ENCODE data around the gene PIK3IP1. TPM values are rescaled to one million over a fixed set of nuclear protein-coding genes. Genes with fewer than 3 reads are reported as not detected.

PIK3IP1 gene
- total and polyA plus RNA-seq, 4 donors, result 3.1 to 7.8 (median 6.0) TPM

GRCh38 chr22:31278151-31278621 is 14.1 kb downstream of the PIK3IP1 start:
- WGBS, result 84% methylated on average over 9 of the region's 9 CpGs
- Histone ChIP-seq H3K9me3 (ENCODE audit: control insufficient read depth in 4 of 4, low read length in 3 of 4) (no peaks in the 10 kb centered on the region), H3K9ac (ENCODE audit: low read depth in 1 of 2, low read length in 2 of 2) (no peak overlapping the region), H3K4me3 (ENCODE audit: low read depth in 1 of 3, low read length in 3 of 3) (no peak overlapping the region), H3K27me3 (ENCODE audit: control insufficient read depth in 4 of 4, insufficient read depth in 4 of 4, low read length in 3 of 4) (no peaks in the 10 kb centered on the region), H3K36me3 (ENCODE audit: control insufficient read depth in 4 of 4, insufficient read depth in 3 of 4, low read depth in 1 of 4, low read length in 3 of 4) (peaks cover 7 to 16% (median 12%) of the 10 kb centered on the region in 4 donors), H3K27ac (ENCODE audit: low read depth in 1 of 2, low read length in 2 of 2) (peak overlapping the region; percentile 49 to 57), H3K4me1 (ENCODE audit: control insufficient read depth in 4 of 4, insufficient read depth in 4 of 4, low read length in 3 of 4) (peaks cover 0 to 13% (median 6%) of the 10 kb centered on the region in 4 donors)
- no peak for DNase-seq (ENCODE audit: low spot score)
- TF ChIP-seq RXRA (IDR thresholded peaks at IDR 0.05) (no peak), RAD21 (IDR thresholded peaks at IDR 0.05) (no peak), EGR1 (IDR thresholded peaks at IDR 0.05; ENCODE audit: low read depth in 2 of 2) (no peak), YY1 (IDR thresholded peaks at IDR 0.05) (no peak), SP1 (IDR thresholded peaks at IDR 0.05) (no peak), JUND (IDR thresholded peaks at IDR 0.05) (no peak), GABPA (IDR thresholded peaks at IDR 0.05 in 1 of 2, conservative IDR thresholded peaks at IDR 0.05 in 1 of 2) (no peak), FOXA1 (IDR thresholded peaks at IDR 0.05) (no peak), HNF4A (conservative IDR thresholded peaks at IDR 0.05) (no peak), FOXA2 (IDR thresholded peaks at IDR 0.05) (no peak), NR2F2 (IDR thresholded peaks at IDR 0.05) (no peak), REST (IDR thresholded peaks at IDR 0.05) (no peak), HNF4G (IDR thresholded peaks at IDR 0.05) (no peak), TAF1 (conservative IDR thresholded peaks at IDR 0.05) (no peak)
- TF ChIP-seq, protein P1, sequence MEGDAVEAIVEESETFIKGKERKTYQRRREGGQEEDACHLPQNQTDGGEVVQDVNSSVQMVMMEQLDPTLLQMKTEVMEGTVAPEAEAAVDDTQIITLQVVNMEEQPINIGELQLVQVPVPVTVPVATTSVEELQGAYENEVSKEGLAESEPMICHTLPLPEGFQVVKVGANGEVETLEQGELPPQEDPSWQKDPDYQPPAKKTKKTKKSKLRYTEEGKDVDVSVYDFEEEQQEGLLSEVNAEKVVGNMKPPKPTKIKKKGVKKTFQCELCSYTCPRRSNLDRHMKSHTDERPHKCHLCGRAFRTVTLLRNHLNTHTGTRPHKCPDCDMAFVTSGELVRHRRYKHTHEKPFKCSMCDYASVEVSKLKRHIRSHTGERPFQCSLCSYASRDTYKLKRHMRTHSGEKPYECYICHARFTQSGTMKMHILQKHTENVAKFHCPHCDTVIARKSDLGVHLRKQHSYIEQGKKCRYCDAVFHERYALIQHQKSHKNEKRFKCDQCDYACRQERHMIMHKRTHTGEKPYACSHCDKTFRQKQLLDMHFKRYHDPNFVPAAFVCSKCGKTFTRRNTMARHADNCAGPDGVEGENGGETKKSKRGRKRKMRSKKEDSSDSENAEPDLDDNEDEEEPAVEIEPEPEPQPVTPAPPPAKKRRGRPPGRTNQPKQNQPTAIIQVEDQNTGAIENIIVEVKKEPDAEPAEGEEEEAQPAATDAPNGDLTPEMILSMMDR (IDR thresholded peaks at IDR 0.05; ENCODE audit: low read depth, low read length, missing input control), result no peak
- TF ChIP-seq, protein P2, sequence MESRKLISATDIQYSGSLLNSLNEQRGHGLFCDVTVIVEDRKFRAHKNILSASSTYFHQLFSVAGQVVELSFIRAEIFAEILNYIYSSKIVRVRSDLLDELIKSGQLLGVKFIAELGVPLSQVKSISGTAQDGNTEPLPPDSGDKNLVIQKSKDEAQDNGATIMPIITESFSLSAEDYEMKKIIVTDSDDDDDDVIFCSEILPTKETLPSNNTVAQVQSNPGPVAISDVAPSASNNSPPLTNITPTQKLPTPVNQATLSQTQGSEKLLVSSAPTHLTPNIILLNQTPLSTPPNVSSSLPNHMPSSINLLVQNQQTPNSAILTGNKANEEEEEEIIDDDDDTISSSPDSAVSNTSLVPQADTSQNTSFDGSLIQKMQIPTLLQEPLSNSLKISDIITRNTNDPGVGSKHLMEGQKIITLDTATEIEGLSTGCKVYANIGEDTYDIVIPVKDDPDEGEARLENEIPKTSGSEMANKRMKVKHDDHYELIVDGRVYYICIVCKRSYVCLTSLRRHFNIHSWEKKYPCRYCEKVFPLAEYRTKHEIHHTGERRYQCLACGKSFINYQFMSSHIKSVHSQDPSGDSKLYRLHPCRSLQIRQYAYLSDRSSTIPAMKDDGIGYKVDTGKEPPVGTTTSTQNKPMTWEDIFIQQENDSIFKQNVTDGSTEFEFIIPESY (IDR thresholded peaks at IDR 0.05), result no peak
- TF ChIP-seq, protein P3, sequence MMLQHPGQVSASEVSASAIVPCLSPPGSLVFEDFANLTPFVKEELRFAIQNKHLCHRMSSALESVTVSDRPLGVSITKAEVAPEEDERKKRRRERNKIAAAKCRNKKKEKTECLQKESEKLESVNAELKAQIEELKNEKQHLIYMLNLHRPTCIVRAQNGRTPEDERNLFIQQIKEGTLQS (IDR thresholded peaks at IDR 0.05), result no peak
- TF ChIP-seq, protein P4, sequence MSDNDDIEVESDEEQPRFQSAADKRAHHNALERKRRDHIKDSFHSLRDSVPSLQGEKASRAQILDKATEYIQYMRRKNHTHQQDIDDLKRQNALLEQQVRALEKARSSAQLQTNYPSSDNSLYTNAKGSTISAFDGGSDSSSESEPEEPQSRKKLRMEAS (IDR thresholded peaks at IDR 0.05), result no peak
